ENCODE results near the gene POLR1C.
"Not testable (repeated sequence)": the region's sequence is repeated elsewhere in the genome, so short reads cannot be mapped to it uniquely, and the experiment has no call there.

Gene POLR1C

GRCh38 chr6:43494766-43495165 lies 22.1 kb upstream of the POLR1C start:
- CTCF ChIA-PET: interaction anchor here (0.7 to 18.5 kb wide), 7 partner anchors 9 to 233 kb away, joined by 3 to 337 read pairs (median 21); partner anchors contain the start of genes DLK2, LRRC73 and TJAP1
- no peak overlapping the region for H3K4me3 ChIP-seq (ENCODE audit: low read depth, low read length)
- no peak for DNase-seq (ENCODE audit: low read depth, low spot score)
- no peak for TF ChIP-seq CTCF (IDR thresholded peaks at IDR 0.05; ENCODE audit: insufficient read depth, low read length, missing control alignments)
- POLR2A ChIA-PET: interaction anchor here (0.9 to 1.2 kb wide), 2 partner anchors 12 to 67 kb away, joined by 3 read pairs; partner anchors contain the start of gene ABCC10

GRCh38 chr6:43495409-43495941 lies 21.4 kb upstream of the POLR1C start:
- no peak overlapping the region for H3K4me3 ChIP-seq (ENCODE audit: low read depth, low read length)
- TF ChIP-seq CTCF (IDR thresholded peaks at IDR 0.05; ENCODE audit: insufficient read depth, low read length, missing control alignments): peak; percentile 11
- ChIA-PET CTCF (interaction anchor here (0.7 to 18.5 kb wide), 15 partner anchors 10 to 266 kb away, joined by 3 to 337 read pairs (median 6); partner anchors contain the start of genes DLK2, DNPH1, LRRC73 and POLR1C), POLR2A (interaction anchor here (1.2 kb wide), 1 partner anchor 68 kb away, joined by 3 read pairs; the partner anchor contains the start of gene ABCC10)
- no peak for DNase-seq (ENCODE audit: low read depth, low spot score)

- H3K4me3 ChIP-seq (ENCODE audit: low read depth, low read length): no peak overlapping the region
- TF ChIP-seq CTCF (IDR thresholded peaks at IDR 0.05; ENCODE audit: insufficient read depth, low read length, missing control alignments): peak; percentile 67
- ChIA-PET CTCF (interaction anchor here (0.7 to 18.5 kb wide), 17 partner anchors 10 to 267 kb away, joined by 3 to 337 read pairs (median 6); partner anchors contain the start of genes DLK2, DNPH1, LRRC73 and POLR1C), POLR2A (interaction anchor here (1.3 kb wide), 1 partner anchor 19 kb away, joined by 4 read pairs; the partner anchor contains the start of gene TJAP1)
- no peak for DNase-seq (ENCODE audit: low read depth, low spot score)
Observed at GRCh38 chr6:43496370-43497128, 20.3 kb upstream of the POLR1C start.

GRCh38 chr6:43497129-43497396 lies 19.8 kb upstream of the POLR1C start:
- ChIA-PET CTCF (interaction anchor here (0.7 to 18.5 kb wide), 14 partner anchors 10 to 268 kb away, joined by 3 to 337 read pairs (median 6); partner anchors contain the start of genes DLK2, DNPH1, LRRC73 and TJAP1), POLR2A (interaction anchor here (1.3 kb wide), 1 partner anchor 19 kb away, joined by 4 read pairs; the partner anchor contains the start of gene TJAP1)
- no peak for DNase-seq (ENCODE audit: low read depth, low spot score)
- H3K4me3 ChIP-seq (ENCODE audit: low read depth, low read length): no peak overlapping the region
- TF ChIP-seq CTCF (IDR thresholded peaks at IDR 0.05; ENCODE audit: insufficient read depth, low read length, missing control alignments): no peak

- DNase-seq (ENCODE audit: low read depth, low spot score): no peak
- TF ChIP-seq CTCF (IDR thresholded peaks at IDR 0.05; ENCODE audit: insufficient read depth, low read length, missing control alignments): no peak
- POLR2A ChIA-PET: no interaction called here
- CTCF ChIA-PET: interaction anchor here (0.8 to 18.5 kb wide), 9 partner anchors 8 to 268 kb away, joined by 3 to 337 read pairs (median 6); partner anchors contain the start of genes DLK2, DNPH1, LRRC73 and POLR1C
- no peak overlapping the region for H3K4me3 ChIP-seq (ENCODE audit: low read depth, low read length)
Observed at GRCh38 chr6:43497689-43498088, 19.2 kb upstream of the POLR1C start.

- CTCF ChIA-PET: interaction anchor here (0.8 to 18.5 kb wide), 6 partner anchors 8 to 68 kb away, joined by 3 to 337 read pairs (median 6); partner anchors contain the start of genes DLK2, LRRC73, POLR1C and YIPF3
- H3K4me3 ChIP-seq (ENCODE audit: low read depth, low read length); DNase-seq (ENCODE audit: low read depth, low spot score); POLR2A ChIA-PET: not testable (repeated sequence)
Observed at GRCh38 chr6:43498291-43498690, 18.6 kb upstream of the POLR1C start.
